Gastrocnemius medialis (tissue), 4 donors: Measurements from ENCODE around the gene SUMF1.

ENCODE experiments used
- POLR2A ChIP-seq, 2 donors: fragments of 450-650 bp; IDR thresholded peaks; one replicate each; pipeline ENCODE4 v1.6.1; 2017; ENCODE audit warnings: antibody characterized with exemption in 2 of 2, mild to moderate bottlenecking in 2 of 2, moderate library complexity in 2 of 2
- TF ChIP-seq, protein P1 (sequence below), 5 experiments: fragments of 450-650 bp in 3 of 5; fragments of 200-600 bp in 2 of 5; sonication (generic) in 2 of 5; IDR thresholded peaks in 4 of 5; conservative IDR thresholded peaks in 1 of 5; 1 replicate in 4 of 5; 2 replicates in 1 of 5; pipeline ENCODE4 v1.5.1; 2016 to 2019; ENCODE audit warnings: antibody characterized with exemption in 5 of 5, mild to moderate bottlenecking in 3 of 5, moderate library complexity in 3 of 5

DNA sequence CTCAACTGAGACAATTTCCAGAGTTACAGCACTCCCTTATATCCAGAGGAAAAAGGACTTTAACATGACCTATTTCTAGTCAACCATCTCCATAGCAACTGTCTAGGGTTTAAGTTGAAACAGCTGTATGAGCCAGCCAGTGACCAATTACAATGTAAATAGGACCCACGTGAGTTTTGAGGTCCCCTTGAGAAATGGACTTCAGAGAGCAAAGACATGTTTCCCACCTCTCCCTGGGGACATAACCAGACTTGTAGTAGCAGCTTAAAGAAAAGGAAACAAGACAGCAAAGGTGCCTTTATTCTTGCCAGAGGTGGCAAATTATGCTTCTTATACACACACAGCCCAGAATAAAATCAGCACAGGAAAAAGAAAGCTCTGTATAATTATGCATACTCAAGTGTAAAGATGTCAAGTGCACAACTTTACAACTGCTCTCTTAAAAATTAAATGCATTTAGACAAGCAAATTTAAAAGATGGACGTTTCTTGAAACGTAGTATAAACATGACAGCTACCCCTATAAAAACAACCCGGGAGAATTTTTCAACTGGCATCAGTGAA is 40.2 kb downstream of the SUMF1 start:
- TF ChIP-seq, protein P1, sequence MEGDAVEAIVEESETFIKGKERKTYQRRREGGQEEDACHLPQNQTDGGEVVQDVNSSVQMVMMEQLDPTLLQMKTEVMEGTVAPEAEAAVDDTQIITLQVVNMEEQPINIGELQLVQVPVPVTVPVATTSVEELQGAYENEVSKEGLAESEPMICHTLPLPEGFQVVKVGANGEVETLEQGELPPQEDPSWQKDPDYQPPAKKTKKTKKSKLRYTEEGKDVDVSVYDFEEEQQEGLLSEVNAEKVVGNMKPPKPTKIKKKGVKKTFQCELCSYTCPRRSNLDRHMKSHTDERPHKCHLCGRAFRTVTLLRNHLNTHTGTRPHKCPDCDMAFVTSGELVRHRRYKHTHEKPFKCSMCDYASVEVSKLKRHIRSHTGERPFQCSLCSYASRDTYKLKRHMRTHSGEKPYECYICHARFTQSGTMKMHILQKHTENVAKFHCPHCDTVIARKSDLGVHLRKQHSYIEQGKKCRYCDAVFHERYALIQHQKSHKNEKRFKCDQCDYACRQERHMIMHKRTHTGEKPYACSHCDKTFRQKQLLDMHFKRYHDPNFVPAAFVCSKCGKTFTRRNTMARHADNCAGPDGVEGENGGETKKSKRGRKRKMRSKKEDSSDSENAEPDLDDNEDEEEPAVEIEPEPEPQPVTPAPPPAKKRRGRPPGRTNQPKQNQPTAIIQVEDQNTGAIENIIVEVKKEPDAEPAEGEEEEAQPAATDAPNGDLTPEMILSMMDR (IDR thresholded peaks at IDR 0.05 in 4 of 5, conservative IDR thresholded peaks at IDR 0.05 in 1 of 5), result no peak
- no peak for TF ChIP-seq POLR2A (IDR thresholded peaks at IDR 0.05)
